Measurements from ENCODE around the gene H6PD. TPM values are rescaled to one million over a fixed set of nuclear protein-coding genes. Genes with fewer than 3 reads are reported as not detected.

The H6PD gene
- polyA plus RNA-seq, 4 donors: 35.6 to 57.0 (median 39.9) TPM

GRCh38 chr1:9239622-9240401 lies 5.2 kb downstream of the H6PD start:
- DNase-seq (ENCODE audit: low read depth in 4 of 4, low spot score in 3 of 4): no peak

GRCh38 chr1:9240914-9241820 lies 6.6 kb downstream of the H6PD start:
- DNase-seq (ENCODE audit: low read depth in 4 of 4, low spot score in 3 of 4): no peak

- no peak for DNase-seq (ENCODE audit: low read depth in 4 of 4, low spot score in 3 of 4)
Observed at GRCh38 chr1:9241891-9242290, 7.3 kb downstream of the H6PD start.

GRCh38 chr1:9242338-9242969 lies 7.9 kb downstream of the H6PD start:
- no peak for DNase-seq (ENCODE audit: low read depth in 4 of 4, low spot score in 3 of 4)

GRCh38 chr1:9243066-9243739 lies 8.6 kb downstream of the H6PD start:
- no peak for DNase-seq (ENCODE audit: low read depth in 4 of 4, low spot score in 3 of 4)

- no peak for DNase-seq (ENCODE audit: low read depth in 4 of 4, low spot score in 3 of 4)
Observed at GRCh38 chr1:9244501-9245229, 10.1 kb downstream of the H6PD start.

GRCh38 chr1:9245230-9245619 lies 10.7 kb downstream of the H6PD start:
- no peak for DNase-seq (ENCODE audit: low read depth in 4 of 4, low spot score in 3 of 4)

- DNase-seq (ENCODE audit: low read depth in 4 of 4, low spot score in 3 of 4): no peak
Observed at GRCh38 chr1:9245661-9246060, 11.1 kb downstream of the H6PD start.

- no peak for DNase-seq (ENCODE audit: low read depth in 4 of 4, low spot score in 3 of 4)
Observed at GRCh38 chr1:9246215-9246614, 11.6 kb downstream of the H6PD start.

GRCh38 chr1:9246841-9247785 lies 12.5 kb downstream of the H6PD start:
- DNase-seq (ENCODE audit: low read depth in 4 of 4, low spot score in 3 of 4): no peak

- DNase-seq (ENCODE audit: low read depth in 4 of 4, low spot score in 3 of 4): no peak
Observed at GRCh38 chr1:9247894-9248293, 13.3 kb downstream of the H6PD start.

- no peak for DNase-seq (ENCODE audit: low read depth in 4 of 4, low spot score in 3 of 4)
Observed at GRCh38 chr1:9248341-9249262, 14.0 kb downstream of the H6PD start.

GRCh38 chr1:9249263-9249533 lies 14.6 kb downstream of the H6PD start:
- DNase-seq (ENCODE audit: low read depth in 4 of 4, low spot score in 3 of 4): no peak

GRCh38 chr1:9249534-9250410 lies 15.2 kb downstream of the H6PD start:
- no peak for DNase-seq (ENCODE audit: low read depth in 4 of 4, low spot score in 3 of 4)

GRCh38 chr1:9250411-9251381 lies 16.1 kb downstream of the H6PD start:
- DNase-seq (ENCODE audit: low read depth in 4 of 4, low spot score in 3 of 4): no peak

GRCh38 chr1:9251501-9251900 lies 16.9 kb downstream of the H6PD start:
- DNase-seq (ENCODE audit: low read depth in 4 of 4, low spot score in 3 of 4): no peak

All from left renal pelvis (tissue), 4 donors.